Cardiac fibroblast (primary cell): ENCODE results near the gene NUAK1.
A peak's percentile ranks its signal among the peaks of the same experiment; 100 is the strongest.

ENCODE experiments used
- DNase-seq, 2 donors: peaks; one replicate each; pipeline versions ENCODE4 v3.0.0 to v3.0.0-alpha.2; 2010; ENCODE audit warnings: low read depth in 2 of 2
- H3K4me3 ChIP-seq, 2 donors: replicated peaks in 1 of 2; 1 replicate in 1 of 2; 2 replicates in 1 of 2; pipeline ENCODE4 v1.5.1; 2011; ENCODE audit warnings: low read depth in 2 of 2, low read length in 2 of 2, mild to moderate bottlenecking in 2 of 2, moderate library complexity in 1 of 2
- CTCF ChIP-seq: IDR thresholded peaks from one replicate; pipeline ENCODE4 v1.5.1; 2011; ENCODE audit warnings: low read depth, mild to moderate bottlenecking, low read length, inconsistent platforms

The NUAK1 gene

GRCh38 chr12:106080041-106080790, 58.5 kb downstream of the NUAK1 start:
- TF ChIP-seq CTCF, result no peak
- no peak overlapping the region for H3K4me3 ChIP-seq
- peak; percentile 66 to 85 for DNase-seq

DNA sequence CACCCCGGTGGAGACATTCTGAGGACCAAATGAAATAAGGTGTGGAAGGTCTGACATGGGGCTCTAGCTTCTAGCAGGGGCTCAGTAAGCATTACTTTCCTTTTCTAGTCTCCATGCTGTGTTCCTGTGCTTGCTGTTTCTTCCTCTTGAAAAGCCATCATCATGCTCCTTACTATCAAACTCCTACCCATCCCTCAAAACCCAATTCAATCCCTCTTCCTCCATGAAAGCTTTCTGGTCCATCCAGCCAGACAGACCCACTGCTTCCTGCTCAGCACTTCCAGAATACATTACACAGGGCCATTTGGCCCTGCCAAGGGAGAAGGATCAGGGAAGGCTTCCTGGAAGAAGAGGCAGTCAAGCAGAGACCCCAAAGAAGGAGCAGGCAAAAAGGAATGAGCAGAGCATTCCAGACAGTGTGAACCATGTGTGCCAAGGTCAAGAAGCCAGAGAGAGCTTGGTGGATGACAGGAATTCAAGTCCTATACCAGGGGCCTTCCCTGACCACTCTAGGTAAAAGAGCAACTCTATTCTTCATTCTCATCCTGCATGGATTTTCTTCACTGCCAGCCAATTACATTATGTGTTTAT, 59.5 kb downstream of the NUAK1 start:
- DNase-seq, result no peak
- H3K4me3 ChIP-seq, result no peak overlapping the region
- TF ChIP-seq CTCF, result no peak

DNA sequence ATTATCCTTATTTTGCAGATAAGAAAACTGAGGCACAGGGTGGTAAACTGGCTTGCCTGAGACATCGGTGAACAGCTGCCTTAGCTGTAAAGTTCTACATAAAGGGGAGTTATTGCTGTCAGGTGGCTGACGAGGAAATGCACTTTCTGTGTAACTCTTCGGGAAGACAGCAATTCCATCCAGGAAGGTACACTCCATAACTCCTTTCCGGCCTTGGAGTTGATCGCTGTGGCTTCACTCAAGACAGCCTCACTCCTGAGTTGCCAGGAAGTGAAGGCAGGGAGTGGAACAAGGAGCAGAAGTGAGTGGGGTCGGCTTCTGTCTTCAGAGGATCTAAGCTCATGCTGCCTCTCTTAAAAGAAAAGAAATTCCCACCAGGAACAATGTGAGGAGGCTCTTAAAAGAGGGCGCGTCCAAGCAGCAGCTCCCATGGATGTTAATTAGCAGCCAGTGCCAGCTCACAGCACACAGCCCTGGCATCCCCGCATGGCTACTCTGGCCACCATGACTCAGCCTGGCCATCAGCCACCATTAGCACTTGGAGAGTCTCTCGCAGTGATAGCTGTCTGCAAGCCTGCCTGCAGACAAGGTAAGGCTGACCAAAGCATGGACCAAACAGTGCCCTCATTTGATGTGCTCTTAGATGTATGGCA, 60.3 kb downstream of the NUAK1 start:
- TF ChIP-seq CTCF, result no peak
- H3K4me3 ChIP-seq, result no peak overlapping the region
- DNase-seq, result peak; percentile 59 to 67

DNA sequence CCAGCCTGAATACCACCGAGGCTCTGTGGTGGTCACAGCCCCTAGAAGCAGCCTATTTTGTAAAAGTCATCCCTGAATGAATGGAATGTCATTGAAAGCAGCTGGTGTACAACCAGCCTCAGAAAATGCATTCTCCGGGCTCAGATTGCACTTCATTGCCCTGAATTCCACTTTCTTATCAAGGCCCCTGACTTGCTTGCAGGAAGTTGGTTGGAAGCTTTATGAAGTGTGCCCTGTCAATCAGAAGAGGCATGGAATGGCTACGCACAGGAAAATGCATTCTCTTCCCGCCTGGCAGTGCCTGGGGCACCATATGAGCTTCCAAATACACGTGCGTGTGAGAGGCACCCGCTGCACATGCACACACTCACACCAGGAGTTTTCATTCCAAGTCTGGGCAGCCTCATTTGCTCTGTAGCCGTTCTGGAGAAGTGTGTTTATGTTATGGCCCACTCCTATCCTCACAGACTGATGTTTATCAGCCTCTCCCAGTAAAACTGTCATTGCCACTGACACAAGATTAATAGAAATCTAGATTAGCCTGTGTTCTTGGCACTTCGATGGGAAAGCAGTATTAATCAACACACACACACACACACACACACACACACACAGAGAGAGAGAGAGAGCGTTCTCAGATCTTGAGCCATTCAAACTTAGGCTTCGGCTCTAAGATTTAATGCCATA, 63.9 kb downstream of the NUAK1 start:
- no peak for TF ChIP-seq CTCF
- DNase-seq, result peak in 1 of 2 donors; percentile 83
- no peak overlapping the region for H3K4me3 ChIP-seq

- DNase-seq, result no peak
- TF ChIP-seq CTCF, result no peak
- no peak overlapping the region for H3K4me3 ChIP-seq
These were observed 64.4 kb downstream of the NUAK1 start for GRCh38 chr12:106074361-106074705.

DNA sequence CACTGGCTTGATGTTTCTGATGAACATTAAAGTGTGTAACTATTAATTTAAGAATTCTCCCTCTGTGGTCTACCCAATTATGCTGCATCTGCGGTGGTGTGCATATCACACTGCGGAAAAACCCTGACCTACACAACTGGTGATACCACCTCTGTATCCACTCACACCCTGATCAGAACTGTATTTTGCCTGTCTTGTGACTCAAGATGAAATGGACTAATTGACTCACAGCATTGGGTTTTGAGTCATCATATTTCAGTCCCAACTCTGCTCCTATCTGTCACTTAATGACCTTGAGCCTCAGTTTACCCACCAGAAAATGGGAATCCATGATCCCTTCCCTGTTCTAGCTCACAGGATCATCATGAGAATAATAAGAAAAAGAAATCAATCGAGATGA, 65.6 kb downstream of the NUAK1 start:
- TF ChIP-seq CTCF, result no peak
- H3K4me3 ChIP-seq, result no peak overlapping the region
- no peak for DNase-seq
